ENCODE results near the gene SAMD14.
"Not testable (repeated sequence)": the region's sequence is repeated elsewhere in the genome, so short reads cannot be mapped to it uniquely, and the experiment has no call there.

SAMD14 gene

DNA sequence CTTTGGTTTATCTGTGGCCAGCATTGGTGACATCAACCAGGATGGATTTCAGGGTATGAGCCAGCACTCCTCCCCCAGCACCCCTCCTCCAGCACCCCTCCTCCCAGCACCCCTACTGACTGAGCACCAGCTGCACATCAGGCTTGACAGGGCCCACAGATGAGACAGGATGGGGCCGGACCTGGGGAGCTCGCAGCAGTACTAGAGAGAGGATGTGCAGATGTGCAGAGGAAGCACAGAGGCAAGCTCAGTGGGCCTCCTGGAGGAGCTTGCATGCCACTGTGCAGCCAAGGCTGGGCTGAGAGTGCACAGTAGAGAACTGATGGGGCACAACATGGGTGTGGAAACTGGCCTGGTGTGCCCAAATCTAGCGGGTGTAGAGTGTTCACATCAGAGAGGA lies 57.8 kb downstream of the SAMD14 start:
- no peak for DNase-seq

- no peak for DNase-seq
Measured at GRCh38 chr17:50071692-50072091, 58.3 kb downstream of the SAMD14 start.

- no peak for DNase-seq
Measured at GRCh38 chr17:50070908-50071680, 58.9 kb downstream of the SAMD14 start.

DNA sequence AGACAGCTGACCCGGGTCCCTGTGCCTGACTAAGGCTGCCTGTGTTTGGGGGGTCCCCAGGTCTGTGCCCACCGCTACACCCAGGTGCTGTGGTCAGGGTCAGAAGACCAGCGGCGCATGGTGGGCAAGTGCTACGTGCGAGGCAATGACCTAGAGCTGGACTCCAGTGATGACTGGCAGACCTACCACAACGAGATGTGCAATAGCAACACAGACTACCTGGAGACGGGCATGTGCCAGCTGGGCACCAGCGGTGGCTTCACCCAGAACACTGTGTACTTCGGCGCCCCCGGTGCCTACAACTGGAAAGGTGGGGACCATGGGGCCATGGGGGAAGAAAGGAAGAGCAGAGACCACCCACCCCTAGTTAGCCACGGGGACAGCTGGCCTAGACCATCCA lies 62.0 kb downstream of the SAMD14 start:
- DNase-seq: no peak

- DNase-seq: no peak
Measured at GRCh38 chr17:50066995-50067394, 63.0 kb downstream of the SAMD14 start.

- DNase-seq: no peak
Measured at GRCh38 chr17:50065056-50065455, 64.9 kb downstream of the SAMD14 start.

DNA sequence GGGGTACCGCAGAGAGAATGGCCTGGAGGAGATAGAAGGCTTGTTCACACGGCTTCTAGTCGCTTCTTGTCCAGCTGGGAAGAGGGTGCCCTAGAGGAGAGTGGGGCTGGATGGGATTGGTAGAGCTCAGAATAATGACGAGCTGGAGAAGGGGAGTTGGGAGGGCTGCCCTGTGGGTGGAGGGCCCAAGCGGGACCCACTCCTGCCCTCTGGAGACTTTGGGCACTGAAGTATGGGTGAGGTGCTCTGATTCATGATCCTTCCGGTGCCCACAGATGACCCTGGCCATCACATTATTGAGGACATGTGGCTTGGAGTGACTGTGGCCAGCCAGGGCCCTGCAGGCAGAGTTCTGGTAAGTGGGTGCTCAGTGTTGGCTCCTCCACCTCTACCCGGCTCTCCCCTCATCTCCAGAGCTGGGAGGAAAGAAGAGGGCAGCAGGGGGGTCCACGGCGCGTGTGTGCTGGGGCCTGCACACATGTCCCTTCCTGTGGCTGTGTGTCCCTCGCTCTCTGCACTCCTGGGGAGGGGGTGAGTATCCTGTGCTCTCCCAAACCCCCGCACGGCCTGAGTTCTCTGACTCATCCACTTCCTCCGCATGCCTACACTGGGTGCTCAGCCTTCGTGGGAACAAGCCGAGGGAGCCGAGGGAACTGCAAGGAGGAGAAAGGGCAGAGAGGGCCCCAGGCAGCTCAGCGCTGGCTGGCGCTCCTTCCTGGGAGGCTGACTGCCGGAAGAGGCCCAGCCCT lies 65.5 kb downstream of the SAMD14 start:
- DNase-seq: no peak

DNA sequence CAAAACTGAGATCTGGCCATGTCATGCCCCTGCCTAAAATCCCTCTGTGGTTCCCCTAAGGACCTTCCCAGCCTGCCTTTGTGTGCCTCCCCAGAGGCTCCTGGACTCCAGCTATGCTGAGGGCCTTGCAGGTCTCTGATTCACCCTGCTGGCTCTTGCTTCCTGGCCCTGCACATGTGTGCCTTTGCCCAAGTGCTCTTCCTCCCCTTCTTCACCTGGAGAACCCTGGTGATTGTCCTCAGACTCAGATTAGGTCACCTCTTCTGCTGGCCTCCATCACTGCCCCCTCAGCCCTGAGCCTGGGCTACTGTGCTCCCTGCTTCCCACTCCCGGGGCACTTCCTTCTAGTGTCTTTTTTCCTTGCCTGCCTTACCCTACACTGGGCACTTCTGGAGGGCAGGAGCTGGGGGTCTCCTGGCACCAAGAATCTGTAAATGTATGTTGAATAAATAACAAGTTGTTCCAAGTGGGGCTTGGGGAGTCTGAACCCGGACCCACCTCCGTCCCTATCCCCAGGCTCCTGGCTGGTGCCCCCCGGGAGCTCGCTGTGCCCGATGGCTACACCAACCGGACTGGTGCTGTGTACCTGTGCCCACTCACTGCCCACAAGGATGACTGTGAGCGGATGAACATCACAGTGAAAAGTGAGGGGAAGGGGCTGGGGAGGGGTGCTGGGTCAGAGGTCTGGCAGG lies 66.3 kb downstream of the SAMD14 start:
- DNase-seq: no peak

- no peak for DNase-seq
Measured at GRCh38 chr17:50062293-50063243, 67.4 kb downstream of the SAMD14 start.

- not testable (repeated sequence) for DNase-seq
Measured at GRCh38 chr17:50061713-50062045, 68.3 kb downstream of the SAMD14 start.

GRCh38 chr17:50060951-50061712 lies 68.8 kb downstream of the SAMD14 start:
- DNase-seq: no peak

All from NCI-H82 (cell line).